Fibroblast of skin of scalp (primary cell): ENCODE results near the gene SDK2.

Source experiments
- DNase-seq: peaks from one replicate; pipeline ENCODE4 v3.0.0-alpha.2; 2013

Gene SDK2

DNA sequence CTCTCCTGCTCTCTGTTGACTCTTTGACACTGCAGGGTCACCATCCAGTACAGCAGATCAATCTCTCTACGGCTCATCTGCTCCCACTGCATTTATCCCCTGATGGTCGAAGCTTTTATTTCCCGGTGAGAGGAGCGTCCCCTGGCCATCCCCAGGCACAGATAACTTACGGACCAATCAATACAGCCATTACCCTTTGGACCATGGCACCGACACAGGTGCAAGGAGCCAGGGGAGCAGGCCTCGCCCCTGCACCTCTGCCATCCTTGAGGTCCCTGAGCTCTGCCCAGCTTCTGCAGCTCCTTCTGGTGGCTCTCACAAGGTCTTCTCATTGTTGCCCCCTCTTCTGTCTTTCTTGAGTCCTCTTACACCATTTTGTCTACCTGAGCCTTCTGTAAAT lies 115.6 kb downstream of the SDK2 start:
- DNase-seq = no peak

- DNase-seq = no peak
Measured at GRCh38 chr17:73526952-73527351, 117.3 kb downstream of the SDK2 start.

DNA sequence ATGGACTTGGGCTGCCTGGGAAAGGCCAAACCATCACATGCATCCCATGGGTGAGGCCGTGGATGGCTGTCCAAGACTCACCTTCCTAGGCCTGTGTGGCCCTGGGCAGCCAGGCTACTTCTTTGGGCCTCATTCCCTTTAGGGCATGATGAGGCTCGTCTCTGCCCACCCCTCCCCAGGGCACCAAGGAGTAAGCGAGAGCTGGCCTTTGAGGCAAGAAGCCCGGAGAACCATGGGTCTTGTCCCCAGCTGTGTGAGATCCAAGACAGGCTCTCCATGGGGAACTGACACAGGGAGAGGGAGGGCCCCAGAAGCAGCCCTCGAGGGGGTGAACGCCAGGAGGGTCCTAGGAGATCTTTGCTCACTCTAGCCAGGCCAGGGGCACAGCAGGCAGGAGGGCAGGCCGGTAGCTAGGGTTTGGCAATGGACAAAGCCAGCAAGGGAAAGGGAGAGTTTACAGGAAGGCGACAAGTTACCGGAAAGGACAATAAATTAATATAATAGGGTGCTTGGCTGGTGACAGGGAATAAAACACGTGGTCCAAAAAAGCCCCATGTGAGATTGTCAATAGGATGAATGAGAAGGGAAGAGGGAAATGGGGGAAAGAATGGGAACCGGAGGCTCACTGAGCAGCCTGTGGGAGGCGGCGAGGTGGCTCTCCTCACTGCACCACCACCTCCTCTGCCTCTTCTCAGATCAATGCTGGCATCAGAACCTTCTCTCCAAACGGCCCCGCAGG lies 119.1 kb downstream of the SDK2 start:
- DNase-seq = no peak

- no peak for DNase-seq
Measured at GRCh38 chr17:73522696-73523095, 121.5 kb downstream of the SDK2 start.

DNA sequence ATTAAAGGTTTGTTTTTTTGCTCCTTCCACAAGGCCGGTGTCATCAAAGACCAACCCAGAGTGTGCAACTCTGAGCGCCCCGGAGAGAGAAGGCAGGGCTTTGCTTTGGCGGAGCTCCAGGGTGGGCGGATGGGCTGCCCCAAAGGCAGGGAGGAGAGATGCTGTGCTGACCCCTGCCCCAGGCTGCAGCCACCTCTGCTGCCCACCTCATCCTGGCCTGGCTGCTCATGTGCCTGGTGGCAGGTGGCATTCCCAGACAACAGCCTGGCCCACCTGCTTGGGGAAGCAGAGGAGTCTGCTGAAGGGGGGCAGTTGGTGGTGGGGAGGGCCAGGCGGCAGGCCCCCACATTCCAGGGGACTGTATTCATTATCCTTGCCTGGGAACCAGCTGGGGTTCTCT lies 122.1 kb downstream of the SDK2 start:
- DNase-seq = no peak

GRCh38 chr17:73521376-73521775 lies 122.9 kb downstream of the SDK2 start:
- DNase-seq = no peak

- DNase-seq = no peak
Measured at GRCh38 chr17:73520369-73520761, 123.9 kb downstream of the SDK2 start.

GRCh38 chr17:73519714-73520368 lies 124.4 kb downstream of the SDK2 start:
- DNase-seq = no peak

GRCh38 chr17:73519011-73519410 lies 125.2 kb downstream of the SDK2 start:
- DNase-seq = no peak

DNA sequence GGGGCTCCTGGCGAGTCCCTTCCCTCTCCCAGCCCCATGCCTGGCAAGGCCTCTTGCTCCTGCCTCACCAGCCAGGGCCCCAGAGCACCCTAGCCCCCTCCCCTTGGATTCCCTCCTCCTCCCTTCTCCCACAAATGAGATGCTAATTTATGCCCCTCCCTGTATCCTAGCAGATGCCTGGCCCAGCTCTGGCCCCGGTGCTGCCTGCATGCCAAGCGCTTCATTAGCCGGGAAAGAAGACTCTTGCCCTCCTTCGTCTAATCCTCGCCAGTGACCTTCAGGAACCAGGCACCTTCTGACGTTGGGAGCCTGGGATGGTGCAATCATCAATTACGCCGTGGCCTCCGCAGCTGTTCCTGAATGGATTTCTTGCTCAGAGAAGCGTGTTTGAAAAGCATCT lies 127.8 kb downstream of the SDK2 start:
- DNase-seq = no peak

- DNase-seq = no peak
Measured at GRCh38 chr17:73514146-73514863, 129.9 kb downstream of the SDK2 start.

GRCh38 chr17:73513426-73513825 lies 130.8 kb downstream of the SDK2 start:
- no peak for DNase-seq

GRCh38 chr17:73511719-73512115 lies 132.5 kb downstream of the SDK2 start:
- DNase-seq = no peak

GRCh38 chr17:73510981-73511718 lies 133.1 kb downstream of the SDK2 start:
- DNase-seq = no peak

DNA sequence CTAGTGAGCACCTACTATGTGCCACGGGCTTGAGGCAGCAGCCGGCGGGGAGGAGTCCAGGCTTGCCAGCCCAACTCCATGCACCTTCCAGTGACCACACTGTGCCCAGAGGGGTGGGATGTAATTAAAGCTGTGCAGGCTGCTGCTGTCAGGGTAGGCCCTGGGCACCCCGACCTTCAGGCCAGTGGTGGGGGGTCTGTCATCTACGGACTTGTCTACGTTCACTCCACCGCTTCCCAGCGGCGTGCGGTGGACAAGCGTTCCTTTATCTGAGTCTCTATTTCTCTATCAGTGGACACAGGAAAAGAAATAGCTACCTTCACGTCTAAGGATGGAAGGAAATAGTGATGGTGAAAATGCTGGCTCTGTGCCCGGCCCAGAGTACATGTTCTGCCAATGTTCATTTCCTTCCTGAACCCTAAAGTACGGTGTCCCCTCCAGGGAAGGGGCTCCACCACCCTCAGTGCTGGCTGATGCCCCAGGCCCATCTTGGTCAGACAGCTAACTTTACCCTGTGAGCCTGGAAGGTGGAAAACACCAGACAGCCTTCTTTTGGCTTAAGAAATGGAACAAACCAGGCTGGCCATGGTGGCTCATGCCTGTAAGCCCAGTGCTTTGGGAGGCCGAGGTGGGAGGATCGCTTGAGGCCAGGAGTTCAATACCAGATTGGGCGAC lies 135.2 kb downstream of the SDK2 start:
- DNase-seq = no peak

DNA sequence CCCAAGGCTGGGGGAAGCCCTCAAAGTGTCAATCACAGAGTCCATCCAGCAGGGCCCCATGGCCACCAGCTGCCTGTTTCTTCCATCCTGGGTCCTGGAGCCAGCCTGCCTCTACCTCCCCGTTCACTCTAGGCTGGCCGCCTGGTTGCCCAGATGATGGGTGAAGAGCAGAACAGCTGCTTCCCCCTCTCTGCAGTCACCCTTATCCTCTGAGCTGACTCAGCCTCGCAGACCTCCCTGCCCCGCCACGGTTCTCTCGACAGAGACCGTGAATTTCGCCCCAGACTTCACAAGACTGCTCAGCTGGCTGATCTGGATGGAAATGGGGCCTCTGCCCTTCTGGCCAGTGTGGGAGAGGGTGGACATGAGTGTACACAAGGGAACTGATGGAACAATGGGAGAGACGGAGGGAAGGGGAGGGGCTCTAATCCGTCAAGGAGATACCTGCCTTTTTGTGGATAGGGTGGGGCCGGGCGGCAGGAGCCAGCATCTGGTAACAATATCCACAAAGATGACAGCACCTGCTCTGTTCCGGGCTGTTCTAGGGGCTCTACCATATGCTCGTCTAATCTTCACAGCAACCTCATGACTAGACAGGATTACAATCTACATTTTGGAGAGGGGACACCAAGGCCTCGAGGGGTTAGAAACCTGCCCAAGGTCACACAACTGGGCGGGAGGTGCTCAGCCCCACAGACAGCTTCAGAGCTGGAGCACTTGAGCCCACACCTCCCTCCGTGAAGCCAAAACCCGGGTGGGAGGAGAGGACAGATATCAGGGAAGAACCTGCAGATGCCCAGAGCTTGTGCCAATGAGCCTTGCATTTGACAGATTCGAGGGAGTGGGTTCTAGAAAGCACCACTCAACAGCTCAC lies 136.0 kb downstream of the SDK2 start:
- no peak for DNase-seq

DNA sequence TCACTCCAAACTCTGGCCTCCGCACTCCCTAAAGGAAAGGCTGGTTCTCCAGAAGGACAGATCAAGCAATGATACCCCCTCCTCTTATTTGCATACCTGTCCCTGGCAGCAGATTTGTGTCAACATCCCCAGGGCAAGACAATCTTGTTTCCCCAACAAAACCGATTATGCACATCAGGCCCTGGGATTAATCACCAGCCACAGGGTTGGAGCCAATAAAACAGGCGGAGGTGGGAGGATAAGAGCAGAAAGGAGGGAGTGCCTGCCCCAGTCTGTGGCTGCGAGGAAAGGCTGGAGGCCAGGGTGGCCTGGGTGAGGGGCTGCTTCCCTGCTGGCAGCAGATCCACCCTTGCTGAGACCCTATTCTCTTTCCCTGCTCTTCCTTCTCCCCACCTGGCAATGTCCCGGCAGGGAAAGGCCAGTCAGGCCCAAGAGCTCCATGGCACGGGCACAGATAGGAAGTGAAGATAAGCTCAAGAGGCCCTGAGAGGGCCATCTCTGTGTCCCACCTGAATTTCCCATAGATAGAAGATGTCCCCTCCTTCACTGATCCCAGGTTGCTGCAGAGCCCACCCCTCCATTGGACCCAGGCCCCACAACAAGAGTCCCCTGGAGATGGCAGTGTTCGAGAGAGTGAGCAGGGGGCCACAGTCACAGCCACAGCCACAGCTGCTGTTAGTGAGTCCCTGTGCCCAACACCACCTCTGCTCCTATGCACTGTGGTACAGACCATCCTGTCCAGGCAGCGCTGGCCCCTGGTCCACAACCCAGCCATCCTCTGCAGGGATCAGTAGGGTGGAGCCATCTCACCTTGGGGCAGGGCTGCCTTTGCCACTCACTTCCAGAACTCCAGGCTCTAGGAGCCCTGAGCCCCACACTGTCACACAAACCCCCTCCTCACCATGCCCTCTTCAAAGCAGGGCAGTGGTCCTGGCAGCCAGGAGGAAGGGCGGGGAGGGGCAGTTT lies 137.5 kb downstream of the SDK2 start:
- DNase-seq = no peak

- no peak for DNase-seq
Measured at GRCh38 chr17:73503560-73503959, 140.7 kb downstream of the SDK2 start.

GRCh38 chr17:73500414-73500999 lies 143.7 kb downstream of the SDK2 start:
- no peak for DNase-seq
